Measurements from ENCODE around the gene CATSPER4.
"Not testable (repeated sequence)": the region's sequence is repeated elsewhere in the genome, so short reads cannot be mapped to it uniquely, and the experiment has no call there.

CATSPER4 gene

DNA sequence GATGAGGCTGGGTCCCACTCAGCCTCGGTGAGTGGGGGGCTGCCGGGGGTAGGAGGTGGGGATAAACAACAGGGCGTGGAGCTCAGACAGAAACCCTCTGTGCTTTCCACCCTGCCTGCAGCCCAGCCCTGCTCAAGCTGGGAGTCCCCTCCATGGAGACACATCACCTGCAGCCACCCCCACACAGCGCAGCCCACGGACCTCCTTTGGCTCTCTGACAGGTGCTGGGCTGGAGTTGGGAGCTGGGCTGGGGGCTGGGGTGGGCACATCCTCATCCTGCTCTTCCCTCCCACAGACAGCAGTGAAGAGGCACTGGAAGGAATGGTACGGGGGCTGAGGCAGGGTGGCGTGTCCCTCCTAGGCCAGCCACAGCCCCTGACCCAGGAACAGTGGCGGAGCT lies 1.9 kb upstream of the CATSPER4 start:
- H3K4me3 ChIP-seq (ENCODE audit: low read depth, low read length) = no peak overlapping the region
- no peak for DNase-seq (ENCODE audit: low read depth)

DNA sequence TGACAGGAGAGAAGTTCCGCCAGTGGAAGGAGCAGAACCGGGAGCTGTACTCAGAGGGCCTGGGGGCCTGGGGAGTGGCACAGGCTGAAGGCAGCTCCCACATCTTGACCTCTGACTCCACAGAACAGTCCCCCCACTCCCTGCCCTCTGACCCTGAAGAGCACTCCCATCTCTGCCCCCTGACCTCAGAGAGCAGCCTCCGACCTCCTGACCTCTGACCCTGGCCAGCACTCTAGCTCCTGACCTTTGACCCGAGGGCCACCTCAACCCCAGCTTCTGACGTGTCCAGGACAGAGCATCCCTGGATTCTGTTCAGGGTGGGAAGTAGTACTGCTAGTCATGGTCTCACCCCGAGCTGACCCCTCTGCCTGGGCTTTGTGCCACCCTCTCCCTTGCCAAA lies 1.1 kb upstream of the CATSPER4 start:
- H3K4me3 ChIP-seq (ENCODE audit: low read depth, low read length) = no peak overlapping the region
- no peak for DNase-seq (ENCODE audit: low read depth)

DNA sequence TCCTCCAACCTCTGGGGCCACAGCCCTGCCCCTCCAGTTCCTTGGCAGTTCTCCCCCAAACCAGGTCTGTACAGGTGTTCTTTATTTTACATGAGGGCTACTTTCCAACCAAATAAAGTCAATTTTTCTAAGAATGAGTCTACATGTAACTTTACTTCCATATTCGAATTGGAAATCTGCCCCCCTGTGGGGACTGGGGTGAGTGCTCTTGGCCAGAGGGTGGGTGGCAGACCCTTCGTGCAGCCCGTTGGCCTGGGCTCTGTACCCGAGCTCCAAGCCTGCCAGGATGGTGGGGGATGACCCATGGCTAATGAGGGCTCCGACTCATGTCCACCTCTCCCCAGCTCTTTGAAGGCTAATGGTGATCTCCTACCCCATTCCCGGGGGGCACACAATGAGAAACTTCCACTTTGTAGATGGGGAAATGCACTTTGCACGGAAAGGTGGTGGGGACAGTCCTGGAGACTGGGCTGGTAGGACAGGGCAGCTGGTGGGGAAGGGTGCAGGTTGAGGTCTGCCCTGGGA lies 589 bp upstream of the CATSPER4 start:
- H3K4me3 ChIP-seq (ENCODE audit: low read depth, low read length) = no peak overlapping the region
- no peak for DNase-seq (ENCODE audit: low read depth)

DNA sequence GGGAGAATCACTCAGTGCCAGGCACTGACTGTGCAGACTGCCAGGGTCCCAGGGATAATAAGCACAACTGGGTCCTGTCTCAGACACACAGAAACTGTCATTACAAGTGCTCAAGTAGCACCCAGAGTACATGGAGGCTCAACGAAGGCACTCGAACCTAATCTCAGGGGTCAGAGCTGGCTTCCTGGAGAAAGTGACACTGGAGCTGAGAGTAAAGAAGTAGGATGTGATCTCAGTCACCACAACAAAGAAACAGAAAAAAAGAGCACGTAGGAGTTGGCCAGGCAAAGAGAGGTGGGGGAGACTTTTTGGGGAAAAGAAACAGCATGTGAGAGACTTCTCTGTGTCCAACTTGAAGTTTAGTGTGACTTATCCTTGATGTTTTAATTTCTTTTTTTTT lies 1.3 kb downstream of the CATSPER4 start:
- DNase-seq (ENCODE audit: low read depth) = no peak
- H3K4me3 ChIP-seq (ENCODE audit: low read depth, low read length) = no peak overlapping the region

DNA sequence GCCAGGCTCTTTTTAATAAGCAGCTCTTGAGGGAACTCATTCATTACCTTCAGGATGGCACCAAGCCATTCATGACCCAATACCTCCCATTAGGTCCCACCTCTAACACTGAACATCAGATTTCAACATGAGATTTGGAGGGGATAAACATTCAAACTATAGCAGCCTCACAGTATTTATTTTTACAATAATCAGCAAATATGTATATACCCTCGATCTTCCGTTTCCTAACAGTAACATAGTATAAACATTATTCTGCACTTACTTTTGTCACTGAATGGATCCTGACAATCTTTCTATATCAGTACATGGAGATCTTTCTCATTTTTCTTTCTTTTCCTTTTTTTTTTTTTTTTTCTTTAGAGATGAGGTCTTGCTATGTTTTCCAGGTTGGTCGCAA lies 5.4 kb downstream of the CATSPER4 start:
- no peak for DNase-seq (ENCODE audit: low read depth)
- no peak overlapping the region for H3K4me3 ChIP-seq (ENCODE audit: low read depth, low read length)

DNA sequence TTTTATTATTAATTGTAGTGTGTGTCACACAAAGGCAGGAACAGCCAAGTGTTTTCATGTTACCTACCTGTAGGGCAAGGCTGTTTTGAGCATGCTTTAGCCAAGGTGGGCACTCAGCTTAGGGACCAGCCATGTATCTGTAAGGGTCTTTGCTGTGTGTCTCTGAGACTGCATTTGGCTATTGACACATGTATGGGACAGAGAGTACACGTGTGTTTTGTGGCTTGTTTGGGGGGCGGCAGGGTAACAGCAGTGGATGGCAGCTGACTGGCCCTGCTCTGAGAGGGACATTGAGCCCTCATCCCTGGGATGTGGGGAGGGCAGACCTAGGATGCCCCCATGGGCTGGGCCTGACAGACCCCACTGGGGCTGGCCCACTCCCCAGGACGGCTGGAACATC lies 6.9 kb downstream of the CATSPER4 start:
- no peak overlapping the region for H3K4me3 ChIP-seq (ENCODE audit: low read depth, low read length)
- DNase-seq (ENCODE audit: low read depth) = no peak

DNA sequence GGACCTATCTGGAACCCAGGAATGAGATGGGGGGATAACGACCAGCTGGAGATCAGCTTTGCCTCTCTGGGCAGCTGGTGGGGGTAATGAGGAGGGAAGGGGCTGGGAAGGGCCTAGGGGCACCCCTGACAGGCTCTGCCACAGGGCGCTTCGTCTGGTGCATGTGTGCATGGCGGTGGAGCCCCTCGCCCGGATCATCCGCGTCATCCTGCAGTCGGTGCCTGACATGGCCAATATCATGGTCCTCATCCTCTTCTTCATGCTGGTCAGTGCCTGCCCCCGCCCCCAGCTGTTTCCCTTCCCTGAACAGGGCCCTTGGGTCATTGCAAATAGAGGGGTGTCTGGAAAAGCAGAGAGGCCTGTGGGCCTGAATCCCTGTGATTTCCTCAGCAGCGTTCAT lies 7.4 kb downstream of the CATSPER4 start:
- DNase-seq (ENCODE audit: low read depth) = no peak
- no peak overlapping the region for H3K4me3 ChIP-seq (ENCODE audit: low read depth, low read length)

DNA sequence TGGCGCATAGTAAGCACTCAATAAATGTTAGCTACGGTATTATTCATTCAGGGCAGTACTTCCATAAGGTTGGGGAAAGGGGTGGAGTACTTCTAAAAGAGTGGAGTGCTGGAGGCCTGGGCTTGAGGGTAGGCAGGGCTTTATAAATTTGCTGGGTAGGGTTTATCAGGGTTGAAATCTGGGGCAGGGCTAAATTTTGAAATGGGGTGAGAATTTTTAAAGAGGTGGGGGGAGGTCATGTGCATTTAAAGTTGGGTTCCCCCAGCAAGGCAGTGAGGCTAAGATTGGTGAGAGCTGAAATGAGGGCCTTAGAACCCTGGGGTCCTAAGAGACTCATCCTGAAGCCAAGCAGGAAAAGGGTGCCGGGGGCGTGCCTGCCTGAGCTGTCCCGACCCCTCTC lies 10.0 kb downstream of the CATSPER4 start:
- H3K4me3 ChIP-seq (ENCODE audit: low read depth, low read length) = no peak overlapping the region
- DNase-seq (ENCODE audit: low read depth) = no peak

DNA sequence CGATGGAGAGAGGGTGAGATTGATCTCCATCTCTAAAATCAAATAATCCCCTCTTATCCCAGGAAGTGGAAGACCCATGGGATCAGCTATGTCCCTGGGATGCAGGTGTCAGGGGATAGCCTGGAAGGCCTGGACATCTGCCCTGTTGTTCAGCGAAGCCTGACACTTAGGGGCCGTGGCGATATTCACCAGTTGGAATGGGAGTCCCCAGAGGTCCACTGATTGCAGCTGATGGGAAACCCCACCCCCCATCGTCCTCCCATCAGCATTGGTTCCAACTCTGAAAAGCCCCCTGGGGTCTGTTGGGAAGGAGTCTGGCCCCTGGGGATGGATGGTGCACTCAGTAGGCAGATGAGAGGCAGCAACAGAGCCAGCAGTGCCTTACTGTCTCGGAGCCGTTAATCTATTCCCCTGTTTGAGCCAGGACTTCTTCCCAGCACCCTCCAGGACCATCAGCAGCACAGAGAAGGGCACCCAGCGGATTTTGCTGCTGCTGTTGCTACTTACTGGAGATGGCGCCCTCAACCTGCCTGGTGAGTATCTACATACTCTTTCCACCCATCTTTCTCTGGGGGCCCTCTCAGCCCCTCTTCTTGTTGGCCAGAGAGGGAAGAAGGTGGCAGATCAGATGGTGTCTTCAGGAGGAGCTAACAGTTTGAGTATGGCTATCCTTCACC lies 13.4 kb downstream of the CATSPER4 start:
- DNase-seq (ENCODE audit: low read depth) = no peak
- H3K4me3 ChIP-seq (ENCODE audit: low read depth, low read length) = no peak overlapping the region

DNA sequence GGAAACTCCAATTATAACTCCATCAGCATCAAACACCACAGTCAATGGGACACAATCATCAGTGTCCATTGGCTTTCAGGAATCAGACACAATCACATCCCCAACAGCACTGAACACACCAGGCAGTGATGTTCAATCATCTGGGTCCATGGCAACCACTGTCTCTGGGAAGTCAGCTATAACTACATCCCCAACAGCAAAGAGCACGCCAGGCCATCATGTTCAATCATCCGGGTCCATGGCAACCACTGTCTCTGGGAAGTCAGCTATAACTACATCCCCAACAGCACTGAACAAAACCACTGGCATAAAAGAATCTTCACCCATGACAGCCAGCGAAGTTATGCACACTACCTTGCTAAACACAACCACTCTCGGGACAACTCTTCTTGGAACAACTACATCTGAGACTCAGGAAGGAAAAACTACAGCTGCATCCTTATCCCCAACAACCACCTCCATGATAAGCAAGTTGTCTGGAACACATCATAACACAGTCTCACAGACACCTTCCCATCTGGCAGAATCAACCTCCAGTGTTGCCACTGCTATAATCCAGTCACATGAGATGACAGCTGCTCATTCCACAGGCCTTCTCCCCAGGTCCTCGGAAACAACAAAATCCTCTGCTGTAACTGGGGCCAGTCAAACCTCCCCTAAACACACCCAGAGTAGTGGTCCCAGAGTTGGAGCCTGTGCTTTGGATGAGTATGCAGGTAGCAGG lies 19.9 kb downstream of the CATSPER4 start:
- DNase-seq (ENCODE audit: low read depth) = no peak
- H3K4me3 ChIP-seq (ENCODE audit: low read depth, low read length) = no peak overlapping the region

DNA sequence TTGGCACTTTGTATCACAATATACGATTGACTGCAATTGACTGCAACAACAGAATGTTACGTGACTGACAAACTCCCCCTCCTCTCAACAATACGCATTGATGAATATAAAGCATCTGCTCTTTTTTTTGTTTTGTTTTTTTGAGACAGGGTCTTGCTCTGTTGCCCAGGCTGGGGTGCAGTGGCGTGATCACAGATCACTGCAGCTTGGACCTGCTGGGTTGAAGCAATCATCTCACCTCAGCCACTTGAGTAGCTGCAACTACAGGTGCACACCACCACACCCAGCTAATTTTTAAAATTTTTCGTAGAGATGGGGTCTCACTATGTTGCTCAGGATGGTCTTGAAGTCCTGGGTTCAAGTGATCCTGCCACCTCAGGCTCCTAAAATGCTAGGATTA lies 22.3 kb downstream of the CATSPER4 start:
- no peak overlapping the region for H3K4me3 ChIP-seq (ENCODE audit: low read depth, low read length)
- no peak for DNase-seq (ENCODE audit: low read depth)

DNA sequence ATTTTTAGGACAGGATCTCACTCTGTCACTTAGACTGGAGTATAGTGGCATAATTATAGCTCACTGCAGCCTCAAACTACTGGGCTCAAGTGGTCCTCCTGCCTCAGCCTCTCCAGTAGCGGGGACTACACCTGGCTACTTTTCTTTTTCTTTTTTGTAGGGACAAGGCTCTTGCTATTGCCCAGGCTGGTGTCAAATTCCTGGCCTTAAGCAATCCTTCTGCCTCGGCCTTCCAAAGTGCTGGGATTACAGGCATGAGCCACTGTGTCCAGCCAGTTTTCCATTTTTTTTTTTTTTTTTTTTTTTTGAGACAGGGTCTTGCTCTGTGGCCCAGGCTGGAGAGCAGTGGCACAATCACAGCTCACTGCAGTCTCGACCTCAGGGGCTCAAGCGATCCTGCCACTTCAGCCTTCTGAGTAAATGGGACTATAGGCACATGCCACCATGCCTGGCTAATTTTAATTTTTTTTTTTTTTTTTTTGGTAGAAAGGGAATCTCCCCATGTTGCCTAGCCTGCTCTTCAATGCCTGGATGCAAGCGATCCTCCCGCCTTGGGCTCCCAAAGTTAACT lies 23.0 kb downstream of the CATSPER4 start:
- no peak overlapping the region for H3K4me3 ChIP-seq (ENCODE audit: low read depth, low read length)
- DNase-seq (ENCODE audit: low read depth) = no peak

DNA sequence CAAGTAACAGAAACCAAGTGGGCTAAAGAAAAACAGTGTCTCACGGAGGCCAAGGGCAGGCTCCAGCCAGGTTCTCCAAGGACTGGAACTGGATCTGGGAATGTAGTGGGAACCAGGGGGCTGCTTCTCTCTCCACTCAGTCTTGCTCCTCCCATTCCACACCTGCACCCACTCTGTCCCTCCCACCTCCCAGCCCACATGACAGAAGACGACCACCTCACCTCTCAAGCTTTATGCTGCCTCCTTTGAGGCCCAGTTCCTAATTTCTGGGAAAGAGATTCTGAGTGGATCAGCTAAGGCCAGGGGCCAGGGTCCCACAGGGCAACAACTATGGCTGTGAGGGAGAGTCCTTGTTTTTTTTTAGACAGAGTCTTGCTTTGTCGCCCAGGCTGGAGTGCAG lies 24.8 kb downstream of the CATSPER4 start:
- no peak overlapping the region for H3K4me3 ChIP-seq (ENCODE audit: low read depth, low read length)
- DNase-seq (ENCODE audit: low read depth) = no peak

DNA sequence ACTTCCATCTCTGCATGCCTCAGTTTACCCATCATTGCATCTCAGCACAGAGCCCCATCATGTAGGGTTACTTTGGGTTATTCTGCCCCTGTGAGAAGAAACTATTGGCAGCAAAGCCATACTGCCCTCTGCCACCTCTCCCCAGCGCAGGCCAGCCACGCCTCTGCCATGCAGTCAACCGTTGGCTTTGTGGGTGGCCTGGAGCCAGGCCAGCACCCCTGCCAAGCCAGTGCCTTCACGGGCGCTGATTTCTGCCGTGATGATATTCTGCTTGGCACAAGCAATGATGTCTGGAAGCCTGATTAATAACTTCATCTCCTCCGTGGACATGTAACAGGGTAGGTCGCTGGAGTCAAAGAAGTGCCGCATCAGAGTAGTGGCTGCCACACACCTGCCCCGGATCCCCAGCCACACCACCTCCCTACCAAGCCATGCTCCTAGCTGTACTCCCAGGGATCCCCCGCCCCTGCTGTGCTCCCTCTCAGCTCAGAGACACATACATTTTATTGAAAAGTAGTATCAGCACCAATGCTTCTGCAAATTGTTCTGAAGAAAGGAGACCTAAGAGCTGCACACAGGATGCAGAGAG lies 28.6 kb downstream of the CATSPER4 start:
- no peak overlapping the region for H3K4me3 ChIP-seq (ENCODE audit: low read depth, low read length)

DNA sequence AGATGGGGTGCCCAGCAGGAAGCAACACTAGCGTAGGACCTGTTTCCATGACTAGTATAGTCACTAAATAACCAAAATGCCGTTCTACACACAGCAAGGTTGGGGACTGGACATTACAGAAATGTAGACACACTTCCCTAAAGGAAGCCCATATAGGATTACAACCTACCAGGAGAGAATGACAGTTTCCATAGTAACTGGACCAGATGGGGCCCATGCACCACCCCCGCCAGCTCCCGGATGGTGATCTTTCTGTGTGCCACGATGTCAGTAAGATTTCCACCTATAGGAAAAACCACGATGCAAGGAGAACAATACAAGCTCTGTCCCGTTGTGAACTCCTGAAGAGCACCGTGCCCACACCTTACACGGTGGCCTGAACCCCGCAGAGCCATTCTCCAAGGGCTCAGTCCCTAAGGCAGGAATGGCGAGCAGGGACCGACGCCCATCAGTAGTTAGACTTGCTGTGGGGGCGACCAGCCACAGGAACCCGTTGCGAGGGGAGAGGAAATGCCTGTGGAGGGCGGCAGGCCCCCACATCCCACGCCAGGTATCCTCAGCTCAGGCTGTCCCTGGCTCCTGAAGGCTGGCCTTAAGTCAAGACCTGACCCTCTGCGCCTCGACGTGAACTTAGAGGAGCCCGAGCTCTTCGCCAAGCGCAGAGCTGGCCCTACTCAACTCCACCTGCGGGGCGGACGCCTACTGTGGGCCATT lies 30.0 kb downstream of the CATSPER4 start:
- H3K4me3 ChIP-seq (ENCODE audit: low read depth, low read length) = no peak overlapping the region
- no peak for DNase-seq (ENCODE audit: low read depth)

More for the DNA sequence above, 28.6 kb downstream of the CATSPER4 start:
- no peak for DNase-seq (ENCODE audit: low read depth)

DNA sequence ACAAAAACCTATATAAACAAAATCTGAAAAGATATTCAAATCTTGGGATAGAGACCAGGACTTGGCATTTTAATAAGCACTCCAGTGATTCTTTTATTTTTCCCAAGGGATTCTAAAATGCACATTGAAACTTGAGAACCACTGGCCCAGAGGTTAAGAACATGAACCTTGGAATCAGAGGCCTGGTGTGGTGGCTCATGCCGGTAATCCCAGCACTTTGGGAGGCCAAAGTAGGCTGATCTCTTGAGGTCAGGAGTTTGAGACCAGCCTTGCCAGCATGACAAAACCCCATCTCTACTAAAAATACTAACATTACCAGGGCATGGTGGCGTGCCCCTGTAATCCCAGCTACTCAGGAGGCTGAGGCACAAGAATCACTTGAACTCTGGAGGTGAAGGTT lies 30.7 kb downstream of the CATSPER4 start:
- DNase-seq (ENCODE audit: low read depth) = no peak
- H3K4me3 ChIP-seq (ENCODE audit: low read depth, low read length) = no peak overlapping the region

DNA sequence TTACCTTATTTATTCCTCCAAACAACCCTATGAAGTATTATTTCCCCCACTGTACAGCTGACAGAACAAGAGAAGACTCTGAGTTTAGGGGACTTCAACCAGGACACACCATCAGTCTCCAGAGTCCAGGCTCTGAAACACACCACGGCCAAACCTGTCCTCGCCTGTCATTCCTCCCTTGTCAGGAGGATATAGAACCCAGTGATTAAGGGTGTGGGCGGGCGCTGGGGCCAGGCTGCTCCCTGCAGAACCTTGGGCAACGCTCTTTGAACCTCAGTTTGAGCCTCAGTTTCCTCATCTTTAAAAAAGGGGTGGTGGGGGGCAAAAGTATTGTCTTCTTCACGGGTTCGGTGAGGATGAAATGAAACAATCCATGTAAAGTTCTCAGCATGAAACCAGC lies 34.2 kb downstream of the CATSPER4 start:
- peak overlapping the region; percentile 43 for H3K4me3 ChIP-seq (ENCODE audit: low read depth, low read length)
- DNase-seq (ENCODE audit: low read depth) = no peak

DNA sequence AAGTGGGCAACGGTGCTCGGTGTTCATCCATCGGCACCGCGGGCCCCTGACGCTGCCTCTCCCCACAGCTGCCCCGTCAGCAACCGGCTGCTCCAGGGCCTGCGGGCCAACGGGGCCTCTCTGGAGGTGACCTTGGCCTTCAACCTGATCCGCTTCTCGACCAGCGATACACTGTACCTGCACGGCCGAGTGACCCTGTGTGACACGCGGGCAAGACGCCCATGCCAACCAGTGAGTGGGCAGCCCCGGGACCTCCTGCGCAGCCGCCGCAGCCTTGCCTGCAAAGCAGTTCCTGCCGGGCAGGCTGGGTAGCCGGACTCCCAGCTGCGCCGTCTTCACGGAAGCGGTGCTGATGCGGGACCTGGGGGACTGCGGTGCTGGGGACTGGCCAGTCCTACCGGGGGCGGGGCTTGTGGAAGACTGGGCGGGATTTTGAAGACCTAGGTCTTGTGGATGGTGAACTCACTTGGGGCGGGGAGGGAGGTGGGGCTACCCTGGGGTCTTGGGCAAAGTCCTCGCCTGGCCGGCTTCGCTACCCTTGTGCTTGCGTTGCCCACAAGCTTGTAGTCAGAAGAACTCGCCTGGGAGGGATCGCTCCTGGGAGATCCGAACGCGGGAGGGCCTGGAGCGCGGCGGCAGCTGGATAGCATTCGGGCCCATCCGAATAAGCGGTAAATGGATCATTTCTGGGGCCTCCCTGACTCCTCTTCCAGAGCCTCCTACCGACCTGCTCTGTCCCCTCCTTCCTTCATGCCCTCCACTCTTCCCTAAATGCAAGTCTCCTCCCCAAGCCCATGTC lies 34.8 kb downstream of the CATSPER4 start:
- no peak for DNase-seq (ENCODE audit: low read depth)
- peak overlapping the region; percentile 43 for H3K4me3 ChIP-seq (ENCODE audit: low read depth, low read length)

DNA sequence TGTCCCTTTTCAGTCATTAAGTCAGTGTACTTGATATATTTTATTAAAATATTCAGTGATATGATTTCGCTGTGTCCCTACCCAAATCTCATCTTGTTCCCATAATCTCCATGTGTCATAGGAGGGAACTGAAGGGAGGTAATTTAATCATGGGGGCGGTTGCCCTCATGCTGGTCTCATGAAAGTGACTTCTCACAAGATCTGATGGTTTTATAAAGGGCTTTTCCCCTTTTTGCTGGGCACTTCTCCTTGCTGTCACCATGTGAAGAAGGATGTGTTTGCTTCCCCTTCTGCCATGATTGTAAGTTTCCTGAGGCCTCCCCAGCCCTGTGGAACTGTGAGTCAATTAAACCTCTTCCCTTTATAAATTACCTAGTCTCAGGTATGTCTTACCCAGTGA lies 40.3 kb downstream of the CATSPER4 start:
- DNase-seq (ENCODE audit: low read depth); H3K4me3 ChIP-seq (ENCODE audit: low read depth, low read length): not testable (repeated sequence)

Measured in skeletal muscle cell (primary cell).